ENCODE measurements around the gene NCAM1.

Gene NCAM1

DNA sequence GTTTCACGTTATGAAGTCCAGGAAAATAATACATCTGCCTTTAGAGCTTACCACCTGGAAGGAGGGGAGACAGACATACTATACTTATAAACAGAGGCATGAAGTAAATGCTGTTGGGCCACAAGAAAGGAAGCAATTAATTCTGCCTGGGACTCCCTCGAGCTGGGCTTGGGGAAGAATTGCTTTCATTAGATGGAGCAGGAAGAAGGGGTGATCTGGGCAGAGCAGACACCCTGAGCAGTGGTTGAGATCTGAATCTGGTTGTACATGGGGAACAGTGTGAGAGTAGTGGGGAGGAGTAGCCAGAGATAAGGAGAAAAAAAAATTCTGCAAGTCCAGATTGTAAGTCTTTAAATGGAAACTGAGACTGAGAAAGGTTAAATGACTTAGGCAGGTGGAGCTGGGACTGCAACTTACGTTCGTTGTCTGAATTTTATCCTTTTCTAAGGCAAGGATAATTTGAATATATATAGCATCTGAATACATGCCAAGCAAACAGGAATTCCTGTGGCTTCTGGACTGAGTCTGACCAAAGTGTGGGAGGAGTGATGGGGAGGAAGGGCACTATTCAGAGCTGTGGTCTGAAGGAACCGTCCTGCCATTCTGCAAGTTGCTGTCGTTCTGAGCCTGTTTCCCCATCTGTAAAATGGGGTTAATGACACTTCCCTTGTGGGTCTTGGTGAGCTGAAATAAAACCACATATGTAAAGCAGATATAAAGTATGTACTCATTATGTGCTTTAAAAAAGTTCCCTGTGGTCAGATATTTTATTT is 7.9 kb downstream of the NCAM1 start:
- DNase-seq: no peak

DNA sequence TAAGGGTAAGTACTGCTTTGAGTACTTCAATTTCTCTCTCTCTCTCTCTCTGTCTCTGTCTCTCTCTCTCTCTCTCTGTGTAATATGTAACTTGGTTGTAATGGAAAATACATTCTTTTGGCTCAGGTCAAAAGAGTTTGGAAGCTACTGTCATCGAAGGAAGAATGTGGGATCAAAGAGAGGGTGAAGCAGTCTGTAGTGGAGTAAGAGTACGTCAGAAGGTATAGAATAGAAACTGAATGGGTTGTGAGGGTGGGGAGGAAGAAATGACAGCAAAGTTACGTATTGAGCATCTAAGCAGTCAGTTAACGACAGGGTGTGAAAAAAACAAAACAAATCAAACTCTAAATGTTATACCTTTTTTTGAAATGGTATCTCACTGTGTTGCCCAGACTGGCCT is 10.0 kb downstream of the NCAM1 start:
- DNase-seq: no peak

DNA sequence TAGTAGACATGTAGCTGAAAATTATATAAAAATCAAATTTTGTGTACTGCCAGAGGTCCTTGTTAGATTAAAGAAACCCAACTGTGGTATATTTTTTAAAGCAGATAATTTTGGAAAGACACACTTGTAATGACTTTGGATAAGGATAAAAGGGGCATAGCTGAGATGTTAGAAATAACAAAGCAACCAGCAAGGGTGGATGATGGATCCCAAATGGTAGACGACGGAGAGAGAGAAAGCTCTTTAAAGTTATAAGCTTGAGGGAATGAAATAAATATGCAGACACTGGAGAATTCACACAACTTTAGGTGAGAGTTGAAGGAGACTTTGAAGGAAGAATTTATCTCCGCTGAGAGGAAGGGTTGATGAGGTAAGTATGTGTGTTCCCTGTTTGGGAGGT is 10.6 kb downstream of the NCAM1 start:
- no peak for DNase-seq

- DNase-seq: no peak
Measured at GRCh38 chr11:112972399-112973145, 11.4 kb downstream of the NCAM1 start.

DNA sequence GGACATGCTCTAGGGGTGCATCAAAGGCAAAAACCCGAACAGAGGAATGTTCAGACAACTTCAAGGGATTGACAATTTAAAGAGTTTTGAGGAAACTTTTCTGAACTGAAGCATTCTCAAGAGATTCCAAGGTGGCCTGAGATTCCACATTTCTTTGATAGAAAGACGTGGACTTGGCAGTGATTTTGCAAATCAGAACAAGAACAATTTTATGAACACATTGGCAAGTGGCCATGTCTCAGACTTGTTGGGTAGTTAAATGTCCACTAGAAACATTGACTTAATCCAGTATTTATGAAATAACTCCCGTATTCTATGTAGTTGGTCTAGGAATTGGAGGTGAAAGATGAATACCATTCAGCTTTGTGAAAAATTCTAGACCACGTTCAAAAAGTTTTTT is 13.8 kb downstream of the NCAM1 start:
- no peak for DNase-seq

DNA sequence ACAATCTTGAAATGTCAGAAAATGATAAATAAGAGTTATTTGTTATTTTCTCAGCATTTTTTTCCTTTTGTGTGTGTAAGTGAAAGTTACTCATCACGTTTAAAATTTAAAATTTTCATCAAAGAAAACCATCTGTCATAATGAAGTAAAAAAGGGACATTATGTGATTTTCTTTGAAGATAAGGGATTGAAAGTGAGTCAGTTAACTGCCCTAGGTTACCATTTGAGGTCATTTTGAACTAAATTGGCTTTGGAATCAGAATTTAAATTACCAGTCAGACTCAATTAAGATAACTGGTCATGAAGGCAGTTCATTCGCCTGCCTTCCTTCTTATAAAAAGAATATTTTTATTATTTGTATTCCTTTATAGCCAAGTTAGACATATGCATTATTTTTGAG is 14.3 kb downstream of the NCAM1 start:
- DNase-seq: no peak

- no peak for DNase-seq
Measured at GRCh38 chr11:112977755-112978154, 16.5 kb downstream of the NCAM1 start.

- DNase-seq: peak; percentile 82
Measured at GRCh38 chr11:112983887-112984286, 22.7 kb downstream of the NCAM1 start.

GRCh38 chr11:112989198-112989597 is 28.0 kb downstream of the NCAM1 start:
- no peak for DNase-seq

GRCh38 chr11:112993808-112994207 is 32.6 kb downstream of the NCAM1 start:
- no peak for DNase-seq

GRCh38 chr11:112995423-112996090 is 34.3 kb downstream of the NCAM1 start:
- DNase-seq: peak; percentile 10

GRCh38 chr11:112996994-112997393 is 35.8 kb downstream of the NCAM1 start:
- no peak for DNase-seq

- no peak for DNase-seq
Measured at GRCh38 chr11:112997857-112998466, 36.7 kb downstream of the NCAM1 start.

- peak; percentile 45 for DNase-seq
Measured at GRCh38 chr11:112999520-112999919, 38.3 kb downstream of the NCAM1 start.

GRCh38 chr11:113001709-113002108 is 40.5 kb downstream of the NCAM1 start:
- peak; percentile 49 for DNase-seq

DNA sequence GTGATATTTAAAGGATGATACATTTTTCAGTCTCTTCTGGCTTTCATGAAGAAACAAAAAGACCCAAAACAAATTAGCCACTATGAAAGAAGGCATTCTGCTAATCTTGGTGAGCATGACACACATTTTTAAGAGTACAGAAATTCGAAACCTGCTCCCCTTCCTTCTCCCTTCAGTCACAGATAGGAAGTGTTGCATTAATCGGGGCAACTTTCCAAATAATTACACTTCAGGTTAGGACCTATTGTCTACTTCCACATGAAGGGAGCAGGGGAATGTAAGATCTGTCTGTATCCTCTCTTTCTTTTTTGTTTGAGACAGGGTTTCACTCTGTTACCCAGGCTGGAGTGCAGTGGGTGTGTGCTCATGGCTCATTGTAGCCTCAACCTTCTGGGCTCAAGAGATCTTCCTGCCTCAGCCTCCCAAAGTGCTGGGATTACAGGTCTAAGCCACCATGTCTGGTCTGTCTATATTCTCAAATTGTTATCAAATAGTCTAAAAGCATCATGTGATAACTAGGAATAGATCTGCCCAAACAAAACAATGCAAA is 45.8 kb downstream of the NCAM1 start:
- no peak for DNase-seq

DNA sequence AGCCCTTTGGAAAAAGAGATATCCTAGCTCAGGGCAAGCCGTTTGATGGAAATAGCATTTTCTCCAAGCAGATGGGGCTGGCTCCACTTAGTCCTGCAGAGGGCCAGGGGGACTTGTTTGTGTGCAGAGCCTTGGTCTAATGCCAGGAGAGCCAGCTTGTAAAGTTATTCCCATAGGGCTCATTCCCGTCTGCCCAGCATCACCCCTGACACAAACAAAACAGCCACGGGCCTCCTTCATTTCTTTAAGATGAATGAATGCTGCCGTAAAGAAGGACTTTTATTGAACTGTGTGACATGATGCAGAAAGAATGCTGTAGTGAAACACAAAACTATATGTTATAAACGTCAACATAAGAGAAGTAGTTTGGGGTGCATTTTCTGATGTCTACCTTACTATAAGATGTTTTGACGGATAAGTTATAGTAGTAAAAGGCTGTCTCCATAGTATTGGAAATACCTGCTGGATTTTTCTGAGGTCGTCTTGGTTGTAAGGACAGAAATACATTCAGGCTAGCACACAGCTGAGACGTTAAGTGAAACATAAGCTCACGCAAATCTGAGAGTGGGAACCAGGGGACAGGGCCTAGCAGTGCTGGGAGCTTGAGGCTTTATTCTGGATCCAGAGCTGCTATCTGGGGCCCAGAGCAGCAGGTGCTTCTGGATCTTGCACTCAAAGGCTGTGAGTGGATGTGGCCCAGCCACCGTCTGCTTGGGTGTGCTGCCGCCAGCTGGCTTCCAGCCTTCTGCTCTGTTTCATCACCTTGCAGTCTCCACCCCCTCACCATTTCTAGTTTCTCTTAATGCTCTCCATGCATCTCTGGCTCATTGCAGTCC is 53.3 kb downstream of the NCAM1 start:
- DNase-seq: peak; percentile 44

DNA sequence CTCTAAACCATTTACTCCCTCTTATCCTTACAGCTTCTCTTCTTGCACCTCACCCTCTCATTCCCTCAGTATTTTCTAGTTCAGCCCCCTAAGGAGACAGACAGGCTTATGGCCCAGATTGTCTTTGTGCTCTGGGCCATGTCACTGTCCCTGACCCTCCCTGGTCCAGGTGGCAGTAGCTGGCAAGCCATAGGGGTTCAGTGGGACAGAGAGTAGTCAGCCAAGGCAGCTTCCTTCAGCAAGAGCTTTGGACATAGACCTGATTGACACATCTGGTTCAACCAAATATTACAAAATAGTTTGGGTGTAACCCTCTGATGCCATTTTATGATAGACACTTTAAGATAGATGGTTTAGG is 53.9 kb downstream of the NCAM1 start:
- no peak for DNase-seq

GRCh38 chr11:113016905-113017304 is 55.7 kb downstream of the NCAM1 start:
- no peak for DNase-seq

DNA sequence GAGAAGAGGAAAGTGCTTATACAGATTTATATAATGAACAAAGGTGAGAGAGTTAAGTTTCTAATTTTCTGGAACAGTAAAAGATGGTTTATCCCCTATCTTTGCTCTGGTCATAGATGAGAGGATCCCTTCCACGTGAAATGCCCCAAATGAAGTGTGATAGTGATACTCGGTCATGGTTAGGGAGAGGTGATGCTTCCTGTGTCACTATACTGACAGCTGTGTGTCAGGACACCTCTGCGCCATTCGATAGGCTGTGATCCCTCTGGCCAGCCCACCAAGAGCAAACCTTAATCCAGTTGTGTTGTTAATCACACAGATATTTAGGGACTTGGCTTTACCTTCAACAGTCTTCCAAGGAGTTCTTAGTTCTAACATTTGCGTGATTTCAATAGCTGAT is 57.7 kb downstream of the NCAM1 start:
- no peak for DNase-seq

GRCh38 chr11:113019711-113020110 is 58.5 kb downstream of the NCAM1 start:
- no peak for DNase-seq

- no peak for DNase-seq
Measured at GRCh38 chr11:113021111-113021510, 59.9 kb downstream of the NCAM1 start.
